H9 (cell line): ENCODE data around the gene ZNF385D. TPM values are rescaled to one million over a fixed set of nuclear protein-coding genes. Genes with fewer than 3 reads are reported as not detected.
A peak's percentile ranks its signal among the peaks of the same experiment; 100 is the strongest.

ENCODE experiments used
- DNase-seq: peaks from one replicate; pipeline ENCODE4 v3.0.0-alpha.2; 2017
- H2AFZ ChIP-seq: one replicate; pipeline ENCODE4 v1.6.1; 2013; ENCODE audit warnings: mild to moderate bottlenecking, low read length, control low read depth, moderate library complexity
- H2AK5ac ChIP-seq: 2 replicates; pipeline ENCODE4 v1.6.1; 2013; ENCODE audit warnings: low read length, control low read depth, mixed read lengths; ENCODE audit not compliant: insufficient read length
- H2BK120ac ChIP-seq: one replicate; pipeline ENCODE4 v1.6.1; 2013; ENCODE audit warnings: low read depth, mild to moderate bottlenecking, low read length, control low read depth, inconsistent platforms; ENCODE audit not compliant: poor library complexity, severe bottlenecking
- H2BK12ac ChIP-seq: 2 replicates; pipeline ENCODE4 v1.6.1; 2013; ENCODE audit warnings: low read length, control low read depth, mixed read lengths, low read depth; ENCODE audit not compliant: insufficient read length
- H2BK15ac ChIP-seq: 2 replicates; pipeline ENCODE4 v1.6.1; 2013; ENCODE audit warnings: low read depth, low read length, control low read depth
- H2BK20ac ChIP-seq: one replicate; pipeline ENCODE4 v1.6.1; 2013; ENCODE audit warnings: low read depth, mild to moderate bottlenecking, low read length, control low read depth, inconsistent platforms; ENCODE audit not compliant: poor library complexity, severe bottlenecking
- H2BK5ac ChIP-seq: 2 replicates; pipeline ENCODE4 v1.6.1; 2013; ENCODE audit warnings: low read length, control low read depth, mixed read lengths; ENCODE audit not compliant: insufficient read length
- H3K14ac ChIP-seq: 2 replicates; pipeline ENCODE4 v1.6.1; 2013; ENCODE audit warnings: low read length, control low read depth; ENCODE audit not compliant: insufficient read depth
- H3K18ac ChIP-seq: 2 replicates; pipeline ENCODE4 v1.6.1; 2013; ENCODE audit warnings: low read depth, mild to moderate bottlenecking, mixed read lengths, low read length, control low read depth; ENCODE audit not compliant: insufficient read length
- H3K23ac ChIP-seq: 2 replicates; pipeline ENCODE4 v1.6.1; 2013; ENCODE audit warnings: low read length, control low read depth, mixed read lengths, low read depth; ENCODE audit not compliant: insufficient read length
- H3K23me2 ChIP-seq: 2 replicates; pipeline ENCODE4 v1.6.1; 2013; ENCODE audit warnings: low read depth, mild to moderate bottlenecking, mixed read lengths, low read length, control low read depth; ENCODE audit not compliant: insufficient read length, poor library complexity, severe bottlenecking
- H3K27ac ChIP-seq: 2 replicates; pipeline ENCODE4 v1.5.1; 2013; ENCODE audit warnings: low read length, control low read depth, mixed read lengths, low read depth; ENCODE audit not compliant: insufficient read length
- H3K27me3 ChIP-seq: 2 replicates; pipeline ENCODE4 v1.6.1; 2013; ENCODE audit warnings: low read length, control low read depth, inconsistent platforms; ENCODE audit not compliant: insufficient read depth
- H3K4ac ChIP-seq: 2 replicates; pipeline ENCODE4 v1.6.1; 2013; ENCODE audit warnings: low read depth, mild to moderate bottlenecking, control low read depth, inconsistent platforms, low read length, moderate library complexity
- H3K4me1 ChIP-seq: 2 replicates; pipeline ENCODE4 v1.6.1; 2013; ENCODE audit warnings: low read length, control low read depth, inconsistent platforms; ENCODE audit not compliant: insufficient read depth
- H3K4me2 ChIP-seq: 2 replicates; pipeline ENCODE4 v1.6.1; 2013; ENCODE audit warnings: low read length, control low read depth, mixed read lengths; ENCODE audit not compliant: insufficient read length, insufficient read depth
- H3K56ac ChIP-seq: 2 replicates; pipeline ENCODE4 v1.6.1; 2013; ENCODE audit warnings: low read depth, mild to moderate bottlenecking, mixed read lengths, low read length, control low read depth; ENCODE audit not compliant: insufficient read length
- H3K79me1 ChIP-seq: 2 replicates; pipeline ENCODE4 v1.6.1; 2013; ENCODE audit warnings: low read depth, mild to moderate bottlenecking, moderate library complexity, low read length, control low read depth, inconsistent platforms; ENCODE audit not compliant: insufficient read depth, poor library complexity, severe bottlenecking
- H3K79me2 ChIP-seq: 2 replicates; pipeline ENCODE4 v1.6.1; 2013; ENCODE audit warnings: low read length, control low read depth, inconsistent platforms; ENCODE audit not compliant: insufficient read depth
- H3K9ac ChIP-seq: 2 replicates; pipeline ENCODE4 v1.6.1; 2013; ENCODE audit warnings: low read length, control low read depth, mixed read lengths; ENCODE audit not compliant: insufficient read length; ENCODE audit errors: extremely low read depth
- H3K9me3 ChIP-seq: one replicate; pipeline ENCODE4 v1.6.1; 2013; ENCODE audit warnings: low read depth, low read length, inconsistent platforms; ENCODE audit not compliant: control insufficient read depth
- H3T11ph ChIP-seq: one replicate; pipeline ENCODE4 v1.6.1; 2013; ENCODE audit warnings: mild to moderate bottlenecking, low read length, control low read depth, inconsistent platforms
- H4K20me1 ChIP-seq: one replicate; pipeline ENCODE4 v1.6.1; 2013; ENCODE audit not compliant: control insufficient read depth, insufficient read length, insufficient read depth
- H4K5ac ChIP-seq: 2 replicates; pipeline ENCODE4 v1.6.1; 2013; ENCODE audit warnings: low read depth, mild to moderate bottlenecking, mixed read lengths, low read length, control low read depth; ENCODE audit not compliant: insufficient read length
- H4K8ac ChIP-seq: replicated peaks from 2 replicates; pipeline ENCODE4 v1.6.1; 2013; ENCODE audit warnings: low read length, control low read depth, mixed read lengths, low read depth; ENCODE audit not compliant: insufficient read length
- H4K91ac ChIP-seq: 2 replicates; pipeline ENCODE4 v1.6.1; 2013; ENCODE audit warnings: low read depth, mild to moderate bottlenecking, moderate library complexity, mixed read lengths, low read length, control low read depth; ENCODE audit not compliant: insufficient read length
- H3K27ac Mint-ChIP-seq, 3 experiments: 2 replicates in 2 of 3; 3 replicates in 1 of 3; pipeline ENCODE4 v1.8.0; 2020 to 2021; ENCODE audit warnings: mixed read lengths in 3 of 3, mild to moderate bottlenecking in 1 of 3, moderate library complexity in 1 of 3
- H3K27me3 Mint-ChIP-seq: 2 replicates; pipeline ENCODE4 v1.8.0; 2021; ENCODE audit warnings: low read depth, mild to moderate bottlenecking, moderate library complexity, mixed read lengths
- H3K36me3 Mint-ChIP-seq, 3 experiments: 2 replicates in 2 of 3; 3 replicates in 1 of 3; pipeline ENCODE4 v1.8.0; 2020 to 2021; ENCODE audit warnings: low read depth in 3 of 3, mixed read lengths in 3 of 3; ENCODE audit not compliant: insufficient read depth in 1 of 3
- H3K4me1 Mint-ChIP-seq, 2 experiments: 2 replicates each; pipeline ENCODE4 v1.8.0; 2020; ENCODE audit warnings: mixed read lengths in 2 of 2
- H3K4me3 Mint-ChIP-seq, 2 experiments: 2 replicates in 1 of 2; 3 replicates in 1 of 2; pipeline ENCODE4 v1.8.0; 2020 to 2021; ENCODE audit warnings: mild to moderate bottlenecking in 2 of 2, mixed read lengths in 2 of 2, moderate library complexity in 1 of 2
- H3K9me3 Mint-ChIP-seq, 2 experiments: 2 replicates in 1 of 2; 3 replicates in 1 of 2; pipeline ENCODE4 v1.8.0; 2020; ENCODE audit warnings: mild to moderate bottlenecking in 2 of 2, mixed read lengths in 2 of 2, moderate library complexity in 1 of 2
- CTCF ChIP-seq: fragments of 200-600 bp; sonication (generic); conservative IDR thresholded peaks from 3 replicates; pipeline ENCODE4 v1.8.0; 2021; ENCODE audit warnings: antibody characterized with exemption, mild to moderate bottlenecking
- WGBS: extraction: QIAGEN DNeasy Blood & Tissue Kit; methylation state at CpG from one replicate; pipeline ENCODE4 v1.1.7; 2013; ENCODE audit warnings: missing lambda C conversion rate, low lambda C conversion rate, mixed read lengths; ENCODE audit not compliant: insufficient read length; ENCODE audit errors: extremely low coverage; 5-methylcytosine and 5-hydroxymethylcytosine counted together
- total RNA-seq: library from RNA; stranded (reverse); gene quantifications from 2 replicates; pipeline ENCODE4 v1.2.1, GENCODE V29; 2021

ZNF385D gene
- total RNA-seq, 1 experiment from 2014 or later, result 1.5 TPM

GRCh38 chr3:21750080-21750696 is 822 bp downstream of the ZNF385D start:
- no peaks in the 10 kb centered on the region for H3K9me3 Mint-ChIP-seq
- Histone ChIP-seq H2BK12ac (no peak overlapping the region), H3K56ac (no peak overlapping the region), H3K79me1 (no peaks in the 10 kb centered on the region), H4K8ac (no peak overlapping the region), H3K4me1 (no peaks in the 10 kb centered on the region), H3K4me2 (peak overlapping the region; percentile 68), H3K18ac (no peak overlapping the region), H3K27me3 (no peaks in the 10 kb centered on the region), H3K23ac (no peak overlapping the region), H3K27ac (no peak overlapping the region), H3K9me3 (no peaks in the 10 kb centered on the region), H2BK20ac (no peak overlapping the region), H3K23me2 (peaks cover 2% of the 10 kb centered on the region), H3T11ph (no peak overlapping the region), H4K91ac (no peak overlapping the region), H4K20me1 (no peaks in the 10 kb centered on the region), H4K5ac (no peak overlapping the region), H2BK120ac (no peak overlapping the region), H3K9ac (peak overlapping the region; percentile 54), H3K14ac (no peak overlapping the region), H2BK5ac (no peak overlapping the region), H3K4ac (no peak overlapping the region), H2AFZ (no peak overlapping the region), H3K79me2 (no peaks in the 10 kb centered on the region), H2BK15ac (no peak overlapping the region), H2AK5ac (no peak overlapping the region)
- peaks cover 15 to 22% of the 10 kb centered on the region in 2 experiments for H3K4me1 Mint-ChIP-seq
- peak overlapping the region in 1 of 3 experiments; percentile 71; a peak in 1 of 7 replicates for H3K27ac Mint-ChIP-seq
- no peak for TF ChIP-seq CTCF
- no peak for DNase-seq
- peak overlapping the region; percentile 74 to 92 for H3K4me3 Mint-ChIP-seq
- no peaks in the 10 kb centered on the region for H3K36me3 Mint-ChIP-seq
- H3K27me3 Mint-ChIP-seq, result peaks cover 23% of the 10 kb centered on the region
- WGBS, result no CpG with 5 or more reads among the region's 8 CpGs
